ENCODE results near the gene APOBEC3H.

Gene APOBEC3H

DNA sequence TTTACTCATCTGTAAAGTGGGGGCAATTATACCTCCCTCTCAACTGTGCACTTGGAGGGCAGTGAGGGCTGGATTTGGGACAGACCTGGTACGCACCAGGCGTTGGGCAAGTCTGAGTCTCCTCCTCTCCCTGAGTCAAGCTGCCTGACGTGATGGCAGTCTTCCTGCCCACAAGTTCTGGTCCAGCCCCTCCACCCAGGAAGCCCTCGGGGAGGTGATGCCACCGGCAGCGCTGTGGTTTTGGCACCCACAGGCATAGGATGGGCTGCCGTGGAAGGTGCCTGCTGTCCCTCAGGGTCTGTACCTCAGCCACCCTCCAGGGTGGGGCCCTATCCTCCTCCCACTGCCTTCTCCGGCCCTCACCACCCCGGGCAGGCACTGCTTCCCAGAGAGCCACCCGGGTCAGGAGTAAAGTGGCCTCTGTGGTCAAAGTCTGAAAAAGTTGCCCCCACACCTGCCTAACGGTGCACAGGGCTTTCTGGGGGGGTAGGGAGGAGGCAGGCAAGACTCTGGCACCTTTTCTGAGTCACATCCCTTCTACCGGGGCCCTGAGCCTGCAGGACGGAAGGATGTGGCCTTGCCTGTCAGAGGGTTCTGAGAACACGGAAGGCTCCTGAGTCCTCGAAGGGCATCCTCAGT, 6.5 kb upstream of the APOBEC3H start:
- TF ChIP-seq, protein P1, sequence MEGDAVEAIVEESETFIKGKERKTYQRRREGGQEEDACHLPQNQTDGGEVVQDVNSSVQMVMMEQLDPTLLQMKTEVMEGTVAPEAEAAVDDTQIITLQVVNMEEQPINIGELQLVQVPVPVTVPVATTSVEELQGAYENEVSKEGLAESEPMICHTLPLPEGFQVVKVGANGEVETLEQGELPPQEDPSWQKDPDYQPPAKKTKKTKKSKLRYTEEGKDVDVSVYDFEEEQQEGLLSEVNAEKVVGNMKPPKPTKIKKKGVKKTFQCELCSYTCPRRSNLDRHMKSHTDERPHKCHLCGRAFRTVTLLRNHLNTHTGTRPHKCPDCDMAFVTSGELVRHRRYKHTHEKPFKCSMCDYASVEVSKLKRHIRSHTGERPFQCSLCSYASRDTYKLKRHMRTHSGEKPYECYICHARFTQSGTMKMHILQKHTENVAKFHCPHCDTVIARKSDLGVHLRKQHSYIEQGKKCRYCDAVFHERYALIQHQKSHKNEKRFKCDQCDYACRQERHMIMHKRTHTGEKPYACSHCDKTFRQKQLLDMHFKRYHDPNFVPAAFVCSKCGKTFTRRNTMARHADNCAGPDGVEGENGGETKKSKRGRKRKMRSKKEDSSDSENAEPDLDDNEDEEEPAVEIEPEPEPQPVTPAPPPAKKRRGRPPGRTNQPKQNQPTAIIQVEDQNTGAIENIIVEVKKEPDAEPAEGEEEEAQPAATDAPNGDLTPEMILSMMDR (IDR thresholded peaks at IDR 0.05; ENCODE audit: low read depth, low read length), result no peak
- DNase-seq (ENCODE audit: extremely low read depth, low read depth), result no peak

DNA sequence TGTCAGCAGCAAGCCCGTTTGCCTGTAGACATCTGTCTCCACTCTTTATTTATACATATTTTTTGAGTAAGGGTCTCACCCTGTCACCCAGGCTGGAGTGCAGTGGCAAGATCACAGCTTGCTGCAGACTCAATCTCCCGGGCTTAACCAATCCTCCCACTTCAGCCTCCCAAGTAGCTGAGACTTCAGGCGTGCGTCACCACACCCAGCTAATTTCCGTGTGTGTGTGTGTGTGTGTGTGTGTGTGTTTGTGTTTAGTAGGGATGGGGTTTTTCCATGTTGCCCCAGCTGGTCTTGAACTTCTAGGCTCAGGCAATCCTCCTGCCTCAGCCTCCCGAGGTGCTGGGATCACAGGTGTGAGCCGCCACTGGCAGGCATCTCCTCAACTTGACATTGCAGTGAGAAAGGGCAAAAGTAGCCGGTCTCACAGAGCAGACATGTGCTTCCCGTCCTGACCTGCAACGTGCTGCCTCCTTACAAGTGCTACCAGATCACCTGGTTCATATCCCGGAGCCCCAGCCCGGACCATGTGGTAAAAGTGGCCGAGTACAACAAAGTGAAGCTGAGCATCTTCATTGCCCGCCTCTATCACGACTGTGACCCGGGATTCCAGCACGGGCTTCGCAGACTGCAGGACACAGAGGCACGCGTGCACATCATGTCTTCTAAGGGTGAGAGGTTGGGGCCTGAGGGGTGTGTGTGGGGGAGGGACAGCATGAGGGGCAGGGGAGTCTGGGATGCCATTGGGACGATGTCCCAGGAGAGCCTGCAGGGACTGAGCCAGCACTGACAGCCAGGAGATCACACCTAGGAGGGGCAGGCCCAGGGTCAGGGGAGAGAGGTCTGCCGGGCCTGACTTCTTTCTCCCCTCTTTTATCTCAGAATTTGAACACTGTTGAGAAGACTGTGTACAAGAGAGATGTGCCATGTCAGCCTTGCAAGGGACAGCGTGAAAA, 5.6 kb upstream of the APOBEC3H start:
- TF ChIP-seq, protein P1 (IDR thresholded peaks at IDR 0.05; ENCODE audit: low read depth, low read length), result no peak
- DNase-seq (ENCODE audit: extremely low read depth, low read depth), result no peak

DNA sequence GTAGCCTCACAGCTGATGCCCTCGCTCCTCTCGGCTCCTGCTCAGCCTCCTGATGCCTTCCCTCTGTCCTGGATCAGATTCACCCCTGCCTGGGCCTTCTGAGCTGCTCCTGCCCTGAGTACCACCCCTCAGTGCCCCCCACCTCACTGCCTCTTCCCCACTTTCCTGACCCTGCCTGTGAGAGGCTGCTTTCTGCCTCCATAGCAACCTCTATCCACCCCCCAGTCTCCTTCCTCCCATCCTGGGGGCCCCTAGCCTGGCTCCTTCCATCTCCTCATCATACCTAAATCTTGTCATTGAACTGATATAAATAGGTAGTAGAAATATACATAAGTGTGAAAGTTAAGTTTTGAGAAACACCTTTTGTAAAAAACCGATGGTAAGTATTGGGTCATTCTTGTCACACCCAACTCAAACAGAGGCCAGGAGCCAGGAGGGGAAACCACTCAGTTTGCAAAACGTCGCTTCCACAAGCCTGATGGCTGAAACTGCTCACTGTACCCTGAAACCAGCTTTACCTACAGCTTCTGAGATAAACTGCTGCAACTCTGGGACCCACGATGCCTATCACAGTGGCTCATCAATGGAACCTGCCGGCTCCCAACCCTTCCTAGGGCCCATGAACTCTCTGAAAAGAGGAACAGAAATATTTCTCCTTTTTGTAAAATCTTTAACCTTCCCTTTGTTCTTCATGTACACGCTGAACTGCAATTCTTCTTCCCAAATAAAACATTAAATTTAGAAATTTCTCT, 4.8 kb upstream of the APOBEC3H start:
- no peak for DNase-seq (ENCODE audit: extremely low read depth, low read depth)
- TF ChIP-seq, protein P1 (IDR thresholded peaks at IDR 0.05; ENCODE audit: low read depth, low read length), result no peak

DNA sequence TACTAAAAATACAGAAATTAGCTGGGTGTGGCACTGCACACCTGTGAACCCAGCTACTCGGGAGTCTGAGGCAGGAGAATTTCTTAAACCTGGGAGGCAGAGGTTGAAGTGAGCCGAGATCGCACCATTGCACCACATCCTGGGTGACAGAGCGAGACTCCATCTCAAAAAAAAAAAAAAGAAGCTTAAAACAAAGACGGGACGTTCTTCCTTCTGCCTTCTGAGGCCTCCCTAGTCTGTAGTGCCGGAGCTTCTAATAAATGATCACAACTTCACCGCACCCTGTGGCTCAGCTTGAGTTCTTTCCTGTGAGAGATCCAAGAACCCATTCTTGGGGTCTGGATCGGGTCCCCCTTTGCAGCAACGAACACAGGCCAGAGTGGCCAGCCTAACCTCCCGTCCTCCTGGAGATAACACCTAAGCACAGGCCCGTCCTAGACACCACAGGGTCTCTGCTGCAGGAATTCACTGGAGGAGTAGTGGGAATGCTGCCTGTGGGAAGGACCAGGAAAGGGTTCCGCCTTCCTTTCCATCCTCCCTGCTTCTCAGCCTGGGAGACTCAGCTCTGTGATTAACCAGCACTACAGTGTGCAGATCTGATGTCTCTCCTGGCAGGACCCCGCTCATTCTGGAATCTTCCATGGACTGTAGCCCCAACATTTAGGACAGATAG, 2.2 kb upstream of the APOBEC3H start:
- TF ChIP-seq, protein P1 (IDR thresholded peaks at IDR 0.05; ENCODE audit: low read depth, low read length), result no peak
- DNase-seq (ENCODE audit: extremely low read depth, low read depth), result no peak

DNA sequence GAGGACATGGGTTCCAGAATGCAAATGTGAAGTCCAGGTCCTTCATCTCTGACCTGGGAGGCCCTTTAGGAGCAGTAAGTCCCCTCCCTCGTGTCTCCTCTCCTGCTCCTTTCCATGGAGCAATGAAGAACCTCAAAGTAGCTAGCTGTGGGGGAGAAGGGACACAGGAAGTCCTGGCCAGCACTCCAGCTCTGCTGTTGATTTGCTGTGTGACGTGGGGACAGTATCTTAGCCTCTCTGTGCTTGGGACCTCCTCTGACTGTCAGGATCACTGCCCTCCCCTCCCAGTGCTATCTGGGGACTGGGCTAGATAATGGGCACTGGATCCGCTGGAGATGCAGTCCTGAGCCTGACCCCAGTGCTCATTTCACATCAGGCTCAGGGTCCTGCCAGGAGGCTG, 1.1 kb upstream of the APOBEC3H start:
- TF ChIP-seq, protein P1 (IDR thresholded peaks at IDR 0.05; ENCODE audit: low read depth, low read length), result no peak
- DNase-seq (ENCODE audit: extremely low read depth, low read depth), result no peak

DNA sequence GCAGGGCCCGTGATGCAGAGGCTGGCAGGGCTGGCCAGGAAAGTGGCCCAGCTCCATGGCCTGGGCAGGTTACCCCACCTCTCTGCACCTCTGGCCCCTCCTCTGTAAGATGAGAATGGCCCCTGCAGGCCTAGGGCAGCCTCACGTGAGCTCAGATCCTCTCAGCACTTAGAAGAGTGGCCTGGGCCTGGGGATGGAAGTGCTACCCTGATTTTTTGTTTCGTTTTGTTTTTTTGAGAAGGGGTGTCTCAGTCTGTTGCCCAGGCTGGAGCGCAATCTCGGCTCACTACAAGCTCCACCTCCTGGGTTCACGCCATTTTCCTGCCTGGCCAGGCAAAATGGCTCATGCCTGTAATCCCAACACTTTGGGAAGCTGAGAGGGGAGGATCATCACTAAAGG, 982 bp downstream of the APOBEC3H start:
- DNase-seq (ENCODE audit: extremely low read depth, low read depth), result no peak
- TF ChIP-seq, protein P1 (IDR thresholded peaks at IDR 0.05; ENCODE audit: low read depth, low read length), result no peak
